Vagina (tissue), 2 donors: ENCODE data around the gene CREG2. TPM values are rescaled to one million over a fixed set of nuclear protein-coding genes. Genes with fewer than 3 reads are reported as not detected.

Experiments used
- DNase-seq, 2 donors: peaks; one replicate each; pipeline ENCODE4 v3.0.0-alpha.2; 2017; ENCODE audit errors: extremely low spot score in 2 of 2
- H3K27ac ChIP-seq: fragments of 200-600 bp; sonication (generic); one replicate; pipeline ENCODE4 v1.5.1; 2019
- H3K27me3 ChIP-seq: fragments of 200-600 bp; sonication (generic); one replicate; pipeline ENCODE4 v1.5.1; 2019
- H3K36me3 ChIP-seq, 2 donors: fragments of 200-600 bp; sonication (generic); one replicate each; pipeline ENCODE4 v1.5.1; 2017 to 2019
- H3K4me1 ChIP-seq: fragments of 200-600 bp; sonication (generic); one replicate; pipeline ENCODE4 v1.5.1; 2019
- H3K4me3 ChIP-seq, 2 donors: fragments of 200-600 bp; sonication (generic); 1 replicate in 1 of 2; 2 replicates in 1 of 2; pipeline ENCODE4 v1.5.1; 2016 to 2019
- H3K9me3 ChIP-seq: fragments of 200-600 bp; sonication (generic); one replicate; pipeline ENCODE4 v1.5.1; 2019
- POLR2A ChIP-seq, 2 donors: fragments of 450-650 bp; IDR thresholded peaks; one replicate each; pipeline ENCODE4 v1.6.1; 2017; ENCODE audit warnings: antibody characterized with exemption in 2 of 2, mild to moderate bottlenecking in 2 of 2, moderate library complexity in 2 of 2
- POLR2AphosphoS5 ChIP-seq, 2 donors: sonication (generic); formaldehyde crosslinking; IDR thresholded peaks; one replicate each; pipeline ENCODE4 v1.9.0; 2017; ENCODE audit warnings: antibody characterized with exemption in 2 of 2, mild to moderate bottlenecking in 2 of 2, low read depth in 1 of 2; ENCODE audit not compliant: insufficient read depth in 1 of 2
- intact Hi-C: fragments of 100-400 bp; cut with DNase I; formaldehyde crosslinking; loops from one replicate; pipeline ENCODE4 v1.15.1; 2023
- total RNA-seq: library from RNA; depleted of rRNA; stranded (reverse); fragments of >200 nt; gene quantifications from one replicate; pipeline ENCODE4 v1.2.3, GENCODE V29; 2016
- TF ChIP-seq, protein P1 (sequence below), 3 experiments: fragments of 450-650 bp in 2 of 3; fragments of 200-600 bp in 1 of 3; sonication (generic) in 1 of 3; IDR thresholded peaks; one replicate each; pipeline ENCODE4 v1.5.1; 2017 to 2019; ENCODE audit warnings: antibody characterized with exemption in 3 of 3, mild to moderate bottlenecking in 2 of 3, moderate library complexity in 2 of 3

CREG2 gene
- total RNA-seq, 1 donor from 2014 or later, result 0.25 TPM

DNA sequence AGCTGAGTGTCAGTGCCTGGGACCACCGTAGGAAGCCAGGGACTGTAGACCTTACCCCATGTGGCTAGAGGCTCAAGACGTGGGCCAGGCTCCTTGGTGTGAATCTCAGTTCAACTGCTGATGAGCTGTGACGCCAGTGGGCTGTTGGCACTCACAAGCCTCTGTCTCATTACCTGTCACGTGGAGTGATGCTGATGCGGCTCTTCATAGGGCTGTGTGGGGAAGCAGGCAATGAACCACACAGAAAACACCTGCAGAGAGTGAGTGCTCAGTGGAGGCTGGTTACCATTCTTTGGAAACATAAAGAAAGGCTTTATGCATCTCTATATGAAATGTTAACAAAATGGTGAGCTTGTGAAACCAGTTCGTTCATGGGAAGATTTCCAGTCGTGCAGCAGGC is 36.1 kb downstream of the CREG2 start:
- Histone ChIP-seq H3K27me3 (no peaks in the 10 kb centered on the region), H3K27ac (no peak overlapping the region), H3K36me3 (no peaks in the 10 kb centered on the region), H3K9me3 (no peaks in the 10 kb centered on the region), H3K4me1 (no peaks in the 10 kb centered on the region), H3K4me3 (no peak overlapping the region)
- TF ChIP-seq, protein P1, sequence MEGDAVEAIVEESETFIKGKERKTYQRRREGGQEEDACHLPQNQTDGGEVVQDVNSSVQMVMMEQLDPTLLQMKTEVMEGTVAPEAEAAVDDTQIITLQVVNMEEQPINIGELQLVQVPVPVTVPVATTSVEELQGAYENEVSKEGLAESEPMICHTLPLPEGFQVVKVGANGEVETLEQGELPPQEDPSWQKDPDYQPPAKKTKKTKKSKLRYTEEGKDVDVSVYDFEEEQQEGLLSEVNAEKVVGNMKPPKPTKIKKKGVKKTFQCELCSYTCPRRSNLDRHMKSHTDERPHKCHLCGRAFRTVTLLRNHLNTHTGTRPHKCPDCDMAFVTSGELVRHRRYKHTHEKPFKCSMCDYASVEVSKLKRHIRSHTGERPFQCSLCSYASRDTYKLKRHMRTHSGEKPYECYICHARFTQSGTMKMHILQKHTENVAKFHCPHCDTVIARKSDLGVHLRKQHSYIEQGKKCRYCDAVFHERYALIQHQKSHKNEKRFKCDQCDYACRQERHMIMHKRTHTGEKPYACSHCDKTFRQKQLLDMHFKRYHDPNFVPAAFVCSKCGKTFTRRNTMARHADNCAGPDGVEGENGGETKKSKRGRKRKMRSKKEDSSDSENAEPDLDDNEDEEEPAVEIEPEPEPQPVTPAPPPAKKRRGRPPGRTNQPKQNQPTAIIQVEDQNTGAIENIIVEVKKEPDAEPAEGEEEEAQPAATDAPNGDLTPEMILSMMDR (IDR thresholded peaks at IDR 0.05), result no peak
- TF ChIP-seq POLR2AphosphoS5 (IDR thresholded peaks at IDR 0.05; ENCODE audit: insufficient read depth in 1 of 2, low read depth in 1 of 2) (no peak), POLR2A (IDR thresholded peaks at IDR 0.05) (no peak)
- intact Hi-C loops, result no loop called here
- DNase-seq, result no peak

DNA sequence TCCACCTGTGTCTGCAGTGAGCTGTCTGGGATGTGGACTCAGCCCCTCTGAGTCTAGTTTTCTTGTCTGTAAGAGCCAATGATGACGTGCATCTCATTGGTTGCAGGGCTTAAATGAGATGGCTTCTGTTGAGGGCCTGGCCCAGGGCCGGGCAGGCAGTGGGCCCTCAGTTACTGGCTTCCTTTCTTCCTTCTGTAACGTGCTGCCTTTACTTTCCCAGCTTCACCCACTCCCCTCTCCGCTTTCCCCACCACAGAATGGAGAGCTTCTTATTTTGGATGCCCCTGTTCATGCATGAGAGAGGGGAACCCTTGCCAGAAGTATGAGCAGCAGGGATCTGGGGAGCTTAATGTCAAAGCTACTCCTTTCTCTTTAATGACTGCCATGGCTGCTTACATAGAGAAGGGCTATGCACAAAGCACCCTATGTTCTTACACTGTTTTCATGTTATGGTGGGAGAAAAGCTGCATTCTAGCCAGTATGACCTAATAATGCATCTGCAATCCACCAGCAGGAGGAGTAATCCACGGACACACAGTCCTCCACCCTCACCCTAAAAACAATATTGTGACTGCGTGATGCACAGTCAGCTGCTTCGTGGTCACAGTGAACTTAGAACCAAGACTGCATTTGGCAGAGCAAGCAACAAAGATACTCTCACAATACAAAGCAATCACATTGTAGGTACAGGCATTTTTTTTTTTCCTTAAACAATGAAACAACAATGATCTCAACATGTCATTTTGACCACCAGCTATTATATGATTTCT is 37.2 kb downstream of the CREG2 start:
- Histone ChIP-seq H3K4me1 (no peaks in the 10 kb centered on the region), H3K27ac (no peak overlapping the region), H3K36me3 (no peaks in the 10 kb centered on the region), H3K27me3 (no peaks in the 10 kb centered on the region), H3K4me3 (no peak overlapping the region), H3K9me3 (no peaks in the 10 kb centered on the region)
- TF ChIP-seq, protein P1 (IDR thresholded peaks at IDR 0.05), result peak in 1 of 3 experiments; percentile 32
- TF ChIP-seq POLR2AphosphoS5 (IDR thresholded peaks at IDR 0.05; ENCODE audit: insufficient read depth in 1 of 2, low read depth in 1 of 2), result no peak
- no peak for DNase-seq
- intact Hi-C loops, result no loop called here

DNA sequence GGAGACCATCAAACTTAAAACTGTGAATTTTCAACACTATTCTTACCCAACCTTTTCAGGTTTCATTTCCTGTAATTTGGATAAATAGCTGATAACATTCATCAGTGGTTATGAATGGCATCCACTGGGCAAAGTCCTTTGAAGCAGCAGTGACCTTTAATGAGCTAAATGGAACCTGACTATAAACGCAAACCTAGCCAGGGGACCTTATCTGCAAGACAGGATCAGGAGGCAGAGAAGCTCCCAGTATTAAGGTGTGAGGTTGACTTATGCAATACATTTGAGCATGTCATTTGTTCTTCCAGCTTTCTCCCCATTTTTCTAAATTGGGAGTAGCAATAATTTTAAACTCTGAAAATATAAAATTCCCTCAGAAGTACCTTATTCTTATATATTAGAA is 38.4 kb downstream of the CREG2 start:
- Histone ChIP-seq H3K4me3 (no peak overlapping the region), H3K27me3 (no peaks in the 10 kb centered on the region), H3K36me3 (no peaks in the 10 kb centered on the region), H3K9me3 (no peaks in the 10 kb centered on the region), H3K4me1 (no peaks in the 10 kb centered on the region), H3K27ac (no peak overlapping the region)
- no peak for DNase-seq
- intact Hi-C loops, result no loop called here
- TF ChIP-seq POLR2A (IDR thresholded peaks at IDR 0.05) (no peak), POLR2AphosphoS5 (IDR thresholded peaks at IDR 0.05; ENCODE audit: insufficient read depth in 1 of 2, low read depth in 1 of 2) (no peak)
- TF ChIP-seq, protein P1 (IDR thresholded peaks at IDR 0.05), result no peak

DNA sequence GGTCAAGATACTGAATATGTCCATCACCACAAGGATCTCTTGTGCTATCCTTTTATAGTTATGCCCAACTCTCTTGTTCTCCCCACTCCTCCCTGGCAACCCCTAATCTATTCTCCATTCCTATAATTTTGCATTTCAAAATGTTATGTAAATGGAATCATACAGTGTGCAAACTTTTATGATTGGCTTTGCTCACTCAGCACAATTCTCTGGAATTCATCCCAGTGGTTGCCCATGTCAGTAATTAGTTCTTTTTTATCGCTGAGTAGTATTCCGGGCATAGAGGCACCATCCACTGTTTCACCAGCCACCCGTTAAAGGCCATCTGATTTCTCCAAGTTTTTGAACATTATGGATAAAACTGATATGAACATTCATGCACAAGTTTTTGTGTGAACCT is 40.4 kb downstream of the CREG2 start:
- Histone ChIP-seq H3K36me3 (no peaks in the 10 kb centered on the region), H3K4me1 (no peaks in the 10 kb centered on the region), H3K27ac (no peak overlapping the region), H3K27me3 (no peaks in the 10 kb centered on the region), H3K4me3 (no peak overlapping the region), H3K9me3 (no peaks in the 10 kb centered on the region)
- DNase-seq, result no peak
- intact Hi-C loops, result no loop called here
- TF ChIP-seq, protein P1 (IDR thresholded peaks at IDR 0.05), result no peak
- no peak for TF ChIP-seq POLR2A (IDR thresholded peaks at IDR 0.05)
- no peak for TF ChIP-seq POLR2AphosphoS5 (IDR thresholded peaks at IDR 0.05; ENCODE audit: insufficient read depth in 1 of 2, low read depth in 1 of 2)

DNA sequence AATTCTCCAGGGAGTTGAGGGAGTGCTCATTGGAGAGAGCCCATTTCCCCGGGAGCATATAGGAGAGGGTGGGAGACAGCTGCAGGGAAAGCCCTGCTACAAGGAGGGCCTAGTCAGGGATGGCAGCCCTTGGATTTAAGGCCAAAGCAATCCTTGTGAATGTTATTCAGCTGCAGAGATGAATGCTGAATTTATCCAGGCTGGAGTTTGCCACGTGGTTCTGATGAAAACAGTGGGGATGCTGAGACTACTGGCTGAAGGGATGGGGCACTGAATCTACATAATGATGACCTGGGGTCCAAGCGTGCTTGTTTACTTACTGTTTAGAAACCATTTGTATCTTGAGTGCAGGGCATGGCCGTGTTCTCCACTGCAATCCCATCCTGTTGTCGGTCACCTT is 43.2 kb downstream of the CREG2 start:
- Histone ChIP-seq H3K27me3 (no peaks in the 10 kb centered on the region), H3K4me3 (no peak overlapping the region), H3K27ac (no peak overlapping the region), H3K4me1 (no peaks in the 10 kb centered on the region), H3K36me3 (no peaks in the 10 kb centered on the region), H3K9me3 (no peaks in the 10 kb centered on the region)
- no peak for DNase-seq
- TF ChIP-seq POLR2AphosphoS5 (IDR thresholded peaks at IDR 0.05; ENCODE audit: insufficient read depth in 1 of 2, low read depth in 1 of 2) (no peak), POLR2A (IDR thresholded peaks at IDR 0.05) (no peak)
- TF ChIP-seq, protein P1 (IDR thresholded peaks at IDR 0.05), result no peak
- intact Hi-C loops, result no loop called here
